AG09319 (cell line): Measurements from ENCODE around the gene PHACTR4.
A peak's percentile ranks its signal among the peaks of the same experiment; 100 is the strongest.
"Not testable (repeated sequence)": the region's sequence is repeated elsewhere in the genome, so short reads cannot be mapped to it uniquely, and the experiment has no call there.

Source experiments
- DNase-seq: peaks from one replicate; pipeline ENCODE4 v3.0.0-alpha.2; 2010; ENCODE audit warnings: low read depth; ENCODE audit errors: extremely low read depth
- CTCF ChIP-seq: IDR thresholded peaks from 2 replicates; pipeline ENCODE4 v1.5.1; 2011; ENCODE audit warnings: low read depth, mild to moderate bottlenecking, inconsistent platforms, low read length, moderate library complexity

The PHACTR4 gene

GRCh38 chr1:28354121-28354520 is 15.4 kb upstream of the PHACTR4 start:
- TF ChIP-seq CTCF = no peak
- no peak for DNase-seq

GRCh38 chr1:28358716-28359115 is 10.8 kb upstream of the PHACTR4 start:
- TF ChIP-seq CTCF = no peak
- no peak for DNase-seq

GRCh38 chr1:28359592-28360239 is 9.8 kb upstream of the PHACTR4 start:
- peak; percentile 68 for TF ChIP-seq CTCF
- DNase-seq = no peak

- DNase-seq = no peak
- no peak for TF ChIP-seq CTCF
These were observed 4.7 kb upstream of the PHACTR4 start for GRCh38 chr1:28364888-28365287.

GRCh38 chr1:28365864-28366263 is 3.7 kb upstream of the PHACTR4 start:
- TF ChIP-seq CTCF = no peak
- no peak for DNase-seq

GRCh38 chr1:28368608-28369007 is 932 bp upstream of the PHACTR4 start:
- not testable (repeated sequence) for DNase-seq

- DNase-seq = no peak
- TF ChIP-seq CTCF = no peak
These were observed 884 bp downstream of the PHACTR4 start for GRCh38 chr1:28370239-28371009.
